CD4-positive, alpha-beta T cell (primary cell): Measurements from ENCODE around the gene TMEM41A. TPM values are rescaled to one million over a fixed set of nuclear protein-coding genes. Genes with fewer than 3 reads are reported as not detected.

Source experiments
- ATAC-seq: fragments of 200-7000 bp; cut with Tn5 transposase; one replicate; pipeline ENCODE4 v1.10.0; 2022; ENCODE audit warnings: mild to moderate bottlenecking; ENCODE audit not compliant: poor library complexity
- CTCF ChIA-PET: fragments of 350-600 bp; sonication (Branson Sonifier 250); formaldehyde crosslinking; loops from one replicate; lab custom pipeline; 2021; ENCODE audit warnings: antibody characterized with exemption, inconsistent platforms; lab: Charles Lee
- POLR2A ChIA-PET: fragments of 350-600 bp; sonication (Branson Sonifier 250); formaldehyde crosslinking; loops from one replicate; lab custom pipeline; 2021; ENCODE audit warnings: antibody characterized with exemption, inconsistent platforms; lab: Charles Lee
- DNase-seq, 14 experiments: peaks; one replicate each; pipeline ENCODE4 v3.0.0-alpha.2; 2013 to 2020; ENCODE audit warnings: mixed read lengths in 2 of 14
- H3K27ac ChIP-seq, 2 donors: one replicate each; pipeline versions ENCODE4 v1.5.1 to v1.7.0; 2013; ENCODE audit warnings: low read length in 2 of 2, low read depth in 1 of 2, mild to moderate bottlenecking in 1 of 2
- H3K27me3 ChIP-seq, 2 experiments: 1 replicate in 1 of 2; 2 replicates in 1 of 2; pipeline versions ENCODE4 v1.6.1 to v1.7.0; 2013; ENCODE audit warnings: low read length in 2 of 2, control low read depth in 1 of 2, mild to moderate bottlenecking in 1 of 2, moderate library complexity in 1 of 2; ENCODE audit not compliant: insufficient read depth in 2 of 2, control insufficient read depth in 1 of 2
- H3K36me3 ChIP-seq: one replicate; pipeline ENCODE4 v1.6.1; 2013; ENCODE audit warnings: low read length, control low read depth; ENCODE audit not compliant: insufficient read depth
- H3K4me1 ChIP-seq: one replicate; pipeline ENCODE4 v1.6.1; 2013; ENCODE audit warnings: low read length, control low read depth; ENCODE audit not compliant: insufficient read depth
- H3K4me3 ChIP-seq: one replicate; pipeline ENCODE4 v1.5.1; 2013; ENCODE audit warnings: mild to moderate bottlenecking, low read length, moderate library complexity
- H3K9me3 ChIP-seq, 2 experiments: 1 replicate in 1 of 2; 2 replicates in 1 of 2; pipeline versions ENCODE4 v1.6.1 to v1.7.0; 2013; ENCODE audit warnings: low read length in 2 of 2, mild to moderate bottlenecking in 2 of 2, control low read depth in 1 of 2, moderate library complexity in 1 of 2; ENCODE audit not compliant: control insufficient read depth in 1 of 2, insufficient read depth in 1 of 2
- H3K27ac Mint-ChIP-seq: one replicate; pipeline ENCODE4 v1.8.0; 2020; ENCODE audit warnings: mixed read lengths
- H3K27me3 Mint-ChIP-seq: one replicate; pipeline ENCODE4 v1.8.0; 2021; ENCODE audit warnings: mixed read lengths
- H3K36me3 Mint-ChIP-seq: one replicate; pipeline ENCODE4 v1.8.0; 2021; ENCODE audit warnings: low read depth, mixed read lengths
- H3K4me1 Mint-ChIP-seq: one replicate; pipeline ENCODE4 v1.8.0; 2021; ENCODE audit warnings: low read depth, mixed read lengths
- H3K4me3 Mint-ChIP-seq: one replicate; pipeline ENCODE4 v1.8.0; 2020; ENCODE audit warnings: mild to moderate bottlenecking, mixed read lengths
- H3K9me3 Mint-ChIP-seq: one replicate; pipeline ENCODE4 v1.8.0; 2020; ENCODE audit warnings: mixed read lengths
- CTCF ChIP-seq: fragments of 200-600 bp; IDR thresholded peaks from one replicate; pipeline ENCODE4 v1.8.0; 2022; ENCODE audit warnings: antibody characterized with exemption, mild to moderate bottlenecking
- intact Hi-C, 2 experiments: fragments of 100-400 bp; cut with DNase I in 1 of 2; cut with micrococcal nuclease in 1 of 2; formaldehyde crosslinking; loops; one replicate each; pipeline versions ENCODE4 v1.15.1 to v1.9.0; 2023 to 2025; cut with DNase I, micrococcal nuclease
- total RNA-seq, 174 experiments: library from RNA in 2 of 174; stranded (reverse) in 2 of 174; gene quantifications; one replicate each; pipeline ENCODE4 v1.2.3 and lab custom pipeline; 2021 to 2026

Gene TMEM41A
- total RNA-seq, 2 experiments from 2014 or later, result 26.8 to 29.1 TPM

- ChIA-PET POLR2A (no interaction called here), CTCF (no interaction called here)
- Mint-ChIP-seq H3K27me3 (no peaks in the 10 kb centered on the region), H3K9me3 (no peaks in the 10 kb centered on the region), H3K36me3 (peaks cover 75% of the 10 kb centered on the region), H3K27ac (no peak overlapping the region), H3K4me1 (peaks cover 4% of the 10 kb centered on the region), H3K4me3 (no peak overlapping the region)
- Histone ChIP-seq H3K4me3 (no peak overlapping the region), H3K27me3 (no peaks in the 10 kb centered on the region), H3K27ac (no peak overlapping the region), H3K9me3 (no peaks in the 10 kb centered on the region), H3K36me3 (peaks cover 58% of the 10 kb centered on the region), H3K4me1 (peaks cover 5% of the 10 kb centered on the region)
- no peak for TF ChIP-seq CTCF
- DNase-seq (no peak), ATAC-seq (no peak)
- intact Hi-C loops, result no loop called here
Measured at GRCh38 chr3:185488465-185488864, 10.4 kb downstream of the TMEM41A start.

- CTCF ChIA-PET, result no interaction called here
Measured at GRCh38 chr3:185486394-185486793, 12.4 kb downstream of the TMEM41A start.

GRCh38 chr3:185484296-185484695 is 14.5 kb downstream of the TMEM41A start:
- no peak for TF ChIP-seq CTCF

More at GRCh38 chr3:185486394-185486793, 12.4 kb downstream of the TMEM41A start:
- H3K27ac Mint-ChIP-seq, result no peak overlapping the region
- H3K27me3 Mint-ChIP-seq, result no peaks in the 10 kb centered on the region
- DNase-seq (no peak), ATAC-seq (no peak)
- intact Hi-C loops, result no loop called here
- H3K27me3 ChIP-seq, result no peaks in the 10 kb centered on the region
- H3K9me3 ChIP-seq, result no peaks in the 10 kb centered on the region
- peaks cover 75% of the 10 kb centered on the region for H3K36me3 Mint-ChIP-seq
- POLR2A ChIA-PET, result no interaction called here
- H3K36me3 ChIP-seq, result peaks cover 43% of the 10 kb centered on the region
- H3K9me3 Mint-ChIP-seq, result no peaks in the 10 kb centered on the region
- H3K4me3 ChIP-seq, result no peak overlapping the region
- no peak for TF ChIP-seq CTCF
- H3K4me1 Mint-ChIP-seq, result peaks cover 16% of the 10 kb centered on the region
- peaks cover 4% of the 10 kb centered on the region for H3K4me1 ChIP-seq
- no peak overlapping the region for H3K4me3 Mint-ChIP-seq
- no peak overlapping the region for H3K27ac ChIP-seq

More at GRCh38 chr3:185484296-185484695, 14.5 kb downstream of the TMEM41A start:
- Mint-ChIP-seq H3K36me3 (peaks cover 75% of the 10 kb centered on the region), H3K27ac (no peak overlapping the region), H3K27me3 (no peaks in the 10 kb centered on the region), H3K9me3 (no peaks in the 10 kb centered on the region), H3K4me3 (no peak overlapping the region), H3K4me1 (peaks cover 12% of the 10 kb centered on the region)
- Histone ChIP-seq H3K27ac (no peak overlapping the region), H3K9me3 (no peaks in the 10 kb centered on the region), H3K4me1 (peaks cover 4% of the 10 kb centered on the region), H3K36me3 (peaks cover 26% of the 10 kb centered on the region), H3K4me3 (no peak overlapping the region), H3K27me3 (no peaks in the 10 kb centered on the region)
- intact Hi-C loops, result no loop called here
- CTCF ChIA-PET, result no interaction called here
- no peak for DNase-seq
- POLR2A ChIA-PET, result no interaction called here
- ATAC-seq, result no peak
